ENCODE data around the gene PDE6B.

PDE6B gene

GRCh38 chr4:687048-687970 is 61.9 kb downstream of the PDE6B start:
- intact Hi-C loops (cut with DNase I; ENCODE audit: low total_unique reads): no loop called here
- Histone ChIP-seq H3K27me3 (peaks cover 0 to 41% of the 10 kb centered on the region in 2 donors), H3K36me3 (peaks cover 0 to 4% (median 0%) of the 10 kb centered on the region in 3 donors), H3K9me3 (no peaks in the 10 kb centered on the region), H3K4me3 (peak overlapping the region in 1 of 2 donors; percentile 18), H3K4me1 (peaks cover 0 to 28% (median 12%) of the 10 kb centered on the region in 4 donors), H3K27ac (peak overlapping the region; percentile 37 to 62)
- peak; percentile 92 to 94 for DNase-seq
- no peak for TF ChIP-seq CTCF (IDR thresholded peaks at IDR 0.05)

GRCh38 chr4:687971-688853 is 62.8 kb downstream of the PDE6B start:
- intact Hi-C loops (cut with DNase I; ENCODE audit: low total_unique reads): no loop called here
- DNase-seq: no peak
- no peak for TF ChIP-seq CTCF (IDR thresholded peaks at IDR 0.05)
- H3K36me3 ChIP-seq: peaks cover 0 to 4% (median 0%) of the 10 kb centered on the region in 3 donors
- peak overlapping the region; percentile 49 to 62 for H3K27ac ChIP-seq
- H3K4me1 ChIP-seq: peaks cover 0 to 28% (median 12%) of the 10 kb centered on the region in 4 donors
- no peaks in the 10 kb centered on the region for H3K9me3 ChIP-seq
- H3K4me3 ChIP-seq: peak overlapping the region; percentile 50 to 54
- peaks cover 0 to 41% of the 10 kb centered on the region in 2 donors for H3K27me3 ChIP-seq

- Histone ChIP-seq H3K4me1 (peaks cover 0 to 28% (median 12%) of the 10 kb centered on the region in 4 donors), H3K9me3 (no peaks in the 10 kb centered on the region), H3K27me3 (peaks cover 0 to 42% of the 10 kb centered on the region in 2 donors), H3K27ac (peak within 1 kb of the TSS; percentile 49 to 62), H3K36me3 (peaks cover 0 to 4% (median 0%) of the 10 kb centered on the region in 3 donors), H3K4me3 (peak within 1 kb of the TSS; percentile 50 to 54)
- no peak for DNase-seq
- TF ChIP-seq CTCF (IDR thresholded peaks at IDR 0.05): no peak
- intact Hi-C loops (cut with DNase I; ENCODE audit: low total_unique reads): no loop called here
Measured at GRCh38 chr4:688854-689681, 63.7 kb downstream of the PDE6B start, which contains the start of gene SLC49A3. Gene SLC49A3 (minus strand): TSS chr4:689151. CDS start chr4:689127, 24 bp downstream.

- no peak for DNase-seq
- peaks cover 0 to 42% of the 10 kb centered on the region in 2 donors for H3K27me3 ChIP-seq
- intact Hi-C loops (cut with DNase I; ENCODE audit: low total_unique reads): no loop called here
Measured at GRCh38 chr4:689723-690122, 64.3 kb downstream of the PDE6B start.

More at GRCh38 chr4:689723-690122, 64.3 kb downstream of the PDE6B start:
- Histone ChIP-seq H3K4me3 (no peak overlapping the region), H3K4me1 (peaks cover 0 to 28% (median 12%) of the 10 kb centered on the region in 4 donors), H3K27ac (peak overlapping the region in 1 of 2 donors; percentile 62), H3K9me3 (no peaks in the 10 kb centered on the region), H3K36me3 (peaks cover 0 to 4% (median 0%) of the 10 kb centered on the region in 3 donors)
- no peak for TF ChIP-seq CTCF (IDR thresholded peaks at IDR 0.05)

Measured in tibial artery (tissue), 4 donors.